Lower leg skin (tissue), 3 donors: ENCODE results near the gene PRR33.

Experiments
- CTCF ChIP-seq, 3 donors: fragments of 450-650 bp; IDR thresholded peaks; one replicate each; pipeline ENCODE4 v1.5.1; 2016; ENCODE audit warnings: antibody characterized with exemption in 3 of 3, mild to moderate bottlenecking in 3 of 3, moderate library complexity in 2 of 3
- POLR2A ChIP-seq, 2 donors: fragments of 450-650 bp; IDR thresholded peaks; one replicate each; pipeline ENCODE4 v1.6.1; 2016 to 2017; ENCODE audit warnings: antibody characterized with exemption in 2 of 2, mild to moderate bottlenecking in 1 of 2, moderate library complexity in 1 of 2

- TF ChIP-seq CTCF (IDR thresholded peaks at IDR 0.05) (no peak), POLR2A (IDR thresholded peaks at IDR 0.05) (no peak)
Observed at GRCh38 chr11:1854949-1855885, 36.5 kb downstream of the PRR33 start.
